ENCODE results near the gene GPATCH4. TPM values are rescaled to one million over a fixed set of nuclear protein-coding genes. Genes with fewer than 3 reads are reported as not detected.
A peak's percentile ranks its signal among the peaks of the same experiment; 100 is the strongest.

Gene GPATCH4
- total RNA-seq, 1 experiment from 2014 or later = 71.7 TPM

DNA sequence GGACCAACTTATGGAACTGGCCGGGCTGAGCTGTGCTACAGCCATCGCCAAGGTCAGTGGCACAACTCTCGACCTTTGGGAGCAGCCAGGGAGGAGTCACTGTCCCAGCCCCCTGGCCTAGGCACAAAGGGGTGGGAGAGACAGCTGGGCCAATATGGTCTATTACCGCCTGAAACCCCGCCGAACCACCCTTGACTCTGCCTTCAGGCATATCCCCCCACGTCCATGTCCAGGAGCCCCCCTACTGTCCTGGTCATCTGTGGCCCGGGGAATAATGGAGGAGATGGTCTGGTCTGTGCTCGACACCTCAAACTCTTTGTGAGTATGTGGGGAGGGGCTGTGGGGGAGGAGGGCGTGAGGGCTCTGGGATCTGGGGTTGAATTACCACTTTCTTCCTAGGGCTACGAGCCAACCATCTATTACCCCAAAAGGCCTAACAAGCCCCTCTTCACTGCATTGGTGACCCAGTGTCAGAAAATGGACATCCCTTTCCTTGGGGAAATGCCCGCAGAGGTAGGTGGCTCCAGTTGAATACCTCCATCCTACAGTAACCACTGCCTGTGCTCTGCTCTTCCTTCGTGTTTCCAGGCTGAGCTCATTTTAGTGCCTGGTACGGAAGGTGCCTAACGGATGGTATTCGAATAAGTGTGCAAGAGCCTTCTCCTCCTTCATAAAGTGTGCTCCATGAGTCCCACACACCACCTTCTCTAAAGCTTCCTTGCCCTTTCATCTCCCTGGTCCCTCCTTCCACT is 8.9 kb downstream of the GPATCH4 start:
- no peak overlapping the region for H3K4ac ChIP-seq (ENCODE audit: low read depth, low read length)
- H2BK20ac ChIP-seq (ENCODE audit: low read depth, low read length, poor library complexity, severe bottlenecking) = no peak overlapping the region
- no peak overlapping the region for H2BK12ac ChIP-seq (ENCODE audit: insufficient read length, low read depth, low read length)
- H3K9me3 Mint-ChIP-seq = no peaks in the 10 kb centered on the region
- no peak overlapping the region for H2AFZ ChIP-seq (ENCODE audit: low read length)
- H3K4me3 Mint-ChIP-seq = peak overlapping the region; percentile 79 to 86
- H3K4me1 ChIP-seq (ENCODE audit: insufficient read depth, low read length) = no peaks in the 10 kb centered on the region
- no peak overlapping the region for H4K8ac ChIP-seq (replicated peaks; ENCODE audit: insufficient read length, low read depth, low read length)
- H2AK5ac ChIP-seq (ENCODE audit: insufficient read length, low read length) = no peak overlapping the region
- H3K9ac ChIP-seq (ENCODE audit: extremely low read depth, insufficient read length, low read length) = peak overlapping the region; percentile 63
- no peak overlapping the region for H3K56ac ChIP-seq (ENCODE audit: insufficient read length, low read depth, low read length)
- H3K27ac ChIP-seq (ENCODE audit: insufficient read length, low read depth, low read length) = no peak overlapping the region
- no peak overlapping the region for H2BK5ac ChIP-seq (ENCODE audit: insufficient read length, low read length)
- peaks cover 16 to 17% of the 10 kb centered on the region in 2 experiments for H3K4me1 Mint-ChIP-seq
- peak overlapping the region; percentile 74 for H3K4me2 ChIP-seq (ENCODE audit: insufficient read depth, insufficient read length, low read length)
- H2BK15ac ChIP-seq (ENCODE audit: low read depth, low read length) = no peak overlapping the region
- no peak overlapping the region for H2BK120ac ChIP-seq (ENCODE audit: low read depth, low read length, poor library complexity, severe bottlenecking)
- H3K14ac ChIP-seq (ENCODE audit: insufficient read depth, low read length) = peak overlapping the region; percentile 82; the same call in 1 of the 2 replicates
- no peak overlapping the region for H4K5ac ChIP-seq (ENCODE audit: insufficient read length, low read depth, low read length)
- no peaks in the 10 kb centered on the region for H3K79me1 ChIP-seq (ENCODE audit: insufficient read depth, low read depth, low read length, poor library complexity, severe bottlenecking)
- H3K9me3 ChIP-seq (ENCODE audit: control insufficient read depth, low read depth, low read length) = no peaks in the 10 kb centered on the region
- no peak overlapping the region for H3T11ph ChIP-seq (ENCODE audit: low read length)
- DNase-seq = no peak
- H3K27me3 Mint-ChIP-seq (ENCODE audit: low read depth) = no peaks in the 10 kb centered on the region
- no CpG with 5 or more reads among the region's 16 CpGs for WGBS (ENCODE audit: extremely low coverage, insufficient read length, low lambda C conversion rate)
- peaks cover 3% of the 10 kb centered on the region for H3K23me2 ChIP-seq (ENCODE audit: insufficient read length, low read depth, low read length, poor library complexity, severe bottlenecking)
- H3K18ac ChIP-seq (ENCODE audit: insufficient read length, low read depth, low read length) = no peak overlapping the region
- H3K27ac Mint-ChIP-seq = peak overlapping the region in 2 of 3 experiments; percentile 9 to 45; a peak in 2 of 7 replicates
- no peaks in the 10 kb centered on the region for H3K27me3 ChIP-seq (ENCODE audit: insufficient read depth, low read length)
- peaks cover 21 to 50% (median 39%) of the 10 kb centered on the region in 3 experiments; a peak in 6 of 7 replicates for H3K36me3 Mint-ChIP-seq (ENCODE audit: insufficient read depth in 1 of 3, low read depth in 3 of 3)
- no peak overlapping the region for H3K23ac ChIP-seq (ENCODE audit: insufficient read length, low read depth, low read length)
- no peaks in the 10 kb centered on the region for H3K79me2 ChIP-seq (ENCODE audit: insufficient read depth, low read length)
- no peak for TF ChIP-seq CTCF (conservative IDR thresholded peaks at IDR 0.05)
- peaks cover 2% of the 10 kb centered on the region for H4K20me1 ChIP-seq (ENCODE audit: control insufficient read depth, insufficient read depth, insufficient read length)
- H4K91ac ChIP-seq (ENCODE audit: insufficient read length, low read depth, low read length) = no peak overlapping the region
